ENCODE results near the gene FAM151B.
"Not testable (repeated sequence)": the region's sequence is repeated elsewhere in the genome, so short reads cannot be mapped to it uniquely, and the experiment has no call there.

Gene FAM151B

DNA sequence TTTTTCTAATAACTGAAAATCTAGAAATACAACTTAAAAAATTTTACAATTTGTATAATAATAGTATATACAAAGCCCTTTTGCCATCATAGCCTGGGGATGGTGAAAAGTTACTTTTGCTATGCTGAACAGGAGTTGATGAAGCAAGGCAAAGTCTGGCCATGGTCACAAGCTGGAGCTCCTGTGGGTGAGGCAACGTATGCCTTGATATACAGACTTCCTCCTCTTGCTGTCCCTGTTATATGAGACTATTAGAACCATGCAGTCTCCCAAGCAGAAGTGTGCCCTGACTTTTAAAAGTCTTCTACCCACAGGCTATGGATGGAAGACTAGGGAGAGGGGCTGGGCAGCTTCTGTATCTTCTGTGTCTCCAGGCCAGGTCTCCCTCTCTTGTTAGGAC lies 15.7 kb downstream of the FAM151B start:
- no peak for DNase-seq (ENCODE audit: low read depth, low spot score)

DNA sequence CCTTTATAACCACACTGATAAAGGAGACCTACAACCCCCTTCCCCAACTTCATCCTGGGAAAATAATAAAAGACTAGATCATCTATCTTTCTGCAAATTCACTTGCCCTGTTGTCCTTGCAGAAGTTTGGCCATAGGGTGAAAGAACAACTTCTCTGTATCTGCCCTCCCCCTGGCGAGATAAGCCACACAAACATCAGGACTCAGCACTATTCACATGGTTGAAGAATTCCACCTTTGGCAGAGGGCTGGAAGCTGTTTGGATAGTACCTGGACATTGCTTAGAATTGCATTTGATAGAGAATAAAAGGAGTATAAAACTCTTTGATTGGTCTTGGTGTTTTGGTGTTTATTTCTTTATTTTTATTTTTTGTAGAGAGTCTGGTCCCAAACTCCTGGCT lies 16.9 kb downstream of the FAM151B start:
- DNase-seq (ENCODE audit: low read depth, low spot score): no peak

DNA sequence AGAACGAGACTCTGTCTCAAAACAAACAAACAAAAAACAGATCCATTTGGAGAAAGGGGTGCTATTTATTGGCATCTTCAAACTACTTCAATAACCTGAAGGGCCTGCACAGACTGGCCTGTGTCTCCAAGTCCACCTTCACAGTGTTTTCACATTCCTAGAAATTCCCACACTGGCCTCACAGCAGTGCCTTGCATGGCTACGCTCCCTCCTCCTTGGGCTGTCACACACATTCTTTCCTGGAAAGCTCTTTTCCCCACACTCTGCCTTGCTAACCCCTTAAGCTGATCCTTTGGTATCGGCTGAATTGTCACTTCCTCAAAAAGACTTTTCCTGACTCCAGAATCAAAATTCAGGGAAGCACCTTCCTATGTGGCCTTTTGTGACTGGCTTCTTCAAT lies 19.8 kb downstream of the FAM151B start:
- peak; percentile 12 for DNase-seq (ENCODE audit: low read depth, low spot score)

DNA sequence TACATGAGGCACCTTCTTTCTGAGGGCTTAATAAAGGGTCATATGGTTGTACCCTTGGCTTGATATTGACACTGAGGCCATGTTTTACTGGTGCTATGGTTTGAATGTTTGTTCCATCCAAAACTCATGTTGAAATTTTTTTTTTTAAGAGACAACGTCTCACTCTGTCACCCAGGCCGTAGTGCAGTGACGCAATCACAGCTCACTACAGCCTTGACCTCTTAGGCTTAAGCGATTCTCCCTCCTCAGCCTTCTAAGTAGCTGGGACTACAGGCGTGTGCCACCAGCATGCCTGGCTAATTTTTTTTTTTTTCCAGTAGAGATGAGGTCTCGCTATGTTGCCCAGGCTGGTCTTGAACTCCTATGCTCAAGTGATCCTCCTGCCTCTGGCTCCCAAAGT lies 20.9 kb downstream of the FAM151B start:
- DNase-seq (ENCODE audit: low read depth, low spot score): no peak

DNA sequence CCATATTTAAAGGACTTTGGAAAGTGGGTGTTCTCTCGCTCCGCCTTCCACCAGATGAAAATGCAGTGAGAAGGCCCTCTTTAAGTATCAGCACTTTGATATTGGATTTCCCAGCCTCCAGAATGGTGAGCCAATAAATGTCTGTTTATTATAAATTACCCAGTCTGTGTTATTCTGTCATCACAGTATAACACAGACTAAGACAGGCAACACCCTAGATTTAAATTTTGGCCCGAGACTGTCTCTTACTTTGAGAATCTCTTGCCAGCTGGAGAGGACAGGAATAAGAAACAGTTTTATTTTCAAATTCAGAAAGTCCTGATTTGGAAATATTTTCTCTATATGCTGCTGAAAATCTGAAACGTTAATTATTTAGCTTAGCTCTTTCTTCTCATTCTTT lies 21.5 kb downstream of the FAM151B start:
- no peak for DNase-seq (ENCODE audit: low read depth, low spot score)

DNA sequence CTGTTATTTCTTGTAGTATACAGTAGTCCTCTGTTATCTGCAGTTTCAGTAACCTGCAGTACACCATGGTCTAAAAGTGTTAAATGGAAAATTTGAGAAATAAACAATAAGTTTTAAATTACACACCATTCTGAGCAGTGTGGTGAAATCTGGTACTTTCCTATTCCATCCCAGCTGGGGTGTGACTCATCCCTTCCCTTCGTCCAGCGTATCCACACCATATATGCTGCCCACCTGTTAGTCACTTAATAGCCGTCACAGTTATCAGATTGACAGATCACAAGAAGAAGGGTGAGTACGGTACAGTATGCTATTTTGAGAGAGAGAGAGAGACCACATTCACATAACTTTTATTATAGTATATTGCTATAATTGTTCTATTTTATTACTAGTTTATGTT lies 28.9 kb downstream of the FAM151B start:
- DNase-seq (ENCODE audit: low read depth, low spot score): no peak

DNA sequence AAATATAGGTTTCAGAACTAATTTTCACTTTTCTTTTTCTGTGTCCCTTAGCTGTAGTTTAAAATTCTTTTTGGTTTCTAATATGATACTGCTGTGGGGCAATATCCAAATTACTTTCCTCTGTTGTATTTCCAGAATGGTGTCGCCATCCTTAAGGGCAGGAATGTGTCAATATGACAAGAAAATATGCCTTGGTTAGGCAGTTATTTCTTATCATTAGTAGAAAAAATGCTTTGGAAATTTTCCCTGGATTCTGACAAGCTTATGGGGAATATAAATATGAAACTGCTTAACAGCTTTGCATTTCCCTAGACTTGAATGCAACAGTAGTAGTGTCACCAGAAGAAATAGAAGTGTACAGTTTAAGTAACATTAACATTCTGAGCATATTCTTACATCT lies 52.8 kb downstream of the FAM151B start:
- no peak for DNase-seq (ENCODE audit: low read depth, low spot score)

DNA sequence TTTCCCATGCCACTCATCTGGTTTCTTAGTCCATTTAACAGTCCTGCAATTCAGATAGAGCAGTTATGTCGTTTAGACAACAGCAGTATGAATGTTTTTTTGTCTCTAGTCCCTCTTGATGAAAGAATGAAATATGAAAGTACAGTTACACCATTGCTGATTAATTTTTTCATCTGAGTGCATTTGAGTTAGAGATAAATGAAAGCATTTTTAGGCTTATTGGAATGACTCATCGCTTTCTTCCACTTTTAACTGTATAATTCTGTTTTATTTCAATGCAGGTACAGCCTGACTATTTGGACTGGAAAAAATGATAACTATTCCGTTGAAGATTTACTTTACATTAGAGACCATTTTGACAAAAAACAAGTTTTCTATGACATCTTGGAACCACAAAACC lies 53.5 kb downstream of the FAM151B start:
- DNase-seq (ENCODE audit: low read depth, low spot score): no peak

DNA sequence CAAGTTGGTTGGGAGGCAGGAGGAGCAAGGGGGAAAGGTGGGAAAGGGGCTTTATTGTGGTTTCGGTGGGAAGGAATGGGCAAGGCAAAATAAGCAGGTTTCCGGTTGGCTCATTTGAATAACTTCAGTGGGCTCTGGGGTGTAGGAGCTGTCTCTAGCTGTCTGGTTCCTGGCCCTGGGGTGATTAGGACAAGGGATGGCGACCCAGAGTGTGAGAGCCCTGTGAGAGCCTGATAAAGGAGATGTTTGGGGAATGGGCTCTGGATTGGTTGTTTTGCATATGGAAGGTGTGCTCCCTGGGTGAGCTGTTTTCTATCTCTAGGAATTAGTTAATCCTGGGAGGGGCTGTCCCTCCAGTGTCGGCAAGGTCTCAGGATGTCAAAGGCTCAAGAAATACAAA lies 66.7 kb downstream of the FAM151B start:
- peak; percentile 79 for DNase-seq (ENCODE audit: low read depth, low spot score)

DNA sequence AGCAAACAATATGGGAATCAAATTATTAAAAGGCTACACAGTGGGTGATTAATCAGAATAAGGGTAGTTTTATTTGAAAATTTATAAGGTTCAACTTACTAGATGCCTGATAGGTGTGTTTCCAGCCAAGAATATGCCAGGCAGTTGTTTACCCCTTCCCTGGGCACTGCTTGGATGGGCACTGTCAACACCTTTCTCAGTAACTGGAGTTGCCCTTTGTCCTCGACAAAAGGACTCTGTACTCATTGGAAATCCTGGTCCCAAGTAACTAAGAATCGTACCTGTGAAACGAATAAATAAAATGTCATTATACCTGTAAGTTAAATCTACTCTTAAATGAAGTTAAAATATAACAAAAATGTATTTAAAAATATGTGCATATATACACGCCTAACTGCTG lies 67.2 kb downstream of the FAM151B start:
- no peak for DNase-seq (ENCODE audit: low read depth, low spot score)

DNA sequence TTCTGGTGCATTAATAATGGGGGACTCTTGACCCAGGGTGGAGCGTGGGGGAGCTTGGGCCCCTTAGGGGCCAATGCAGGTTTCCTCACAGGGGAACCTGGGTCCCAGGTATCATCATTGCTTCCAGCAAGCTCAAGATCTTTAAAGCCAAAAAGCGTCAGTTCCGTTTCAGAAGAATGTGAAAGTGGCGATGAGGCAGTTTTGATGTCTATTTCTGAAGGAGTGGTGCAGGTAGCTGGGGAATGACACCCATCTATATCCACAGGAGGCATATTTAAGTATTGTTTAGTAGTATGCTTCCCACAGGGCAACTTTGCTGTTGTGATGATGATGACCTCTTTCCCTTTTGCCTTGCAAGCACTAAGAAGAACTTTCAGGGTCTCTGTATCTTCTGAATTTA lies 71.3 kb downstream of the FAM151B start:
- no peak for DNase-seq (ENCODE audit: low read depth, low spot score)

DNA sequence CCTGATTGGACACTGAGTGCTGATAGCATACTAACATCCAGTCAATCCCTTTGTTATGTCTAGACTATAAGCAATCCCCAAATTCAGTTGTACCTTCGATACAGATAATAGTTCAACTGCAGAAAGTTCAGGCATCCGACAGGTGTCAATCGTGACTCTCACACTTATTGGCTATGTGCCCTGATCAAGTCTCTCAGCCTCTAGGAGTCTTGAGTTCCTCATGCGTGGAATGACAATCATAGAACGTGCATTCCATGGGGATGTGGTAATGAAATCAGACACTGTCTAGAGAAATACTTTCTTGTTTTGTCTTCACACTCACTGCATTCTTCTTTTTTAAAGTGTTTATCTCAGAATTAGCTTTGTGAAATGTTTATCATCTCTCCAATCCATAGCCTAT lies 77.4 kb downstream of the FAM151B start:
- no peak for DNase-seq (ENCODE audit: low read depth, low spot score)

DNA sequence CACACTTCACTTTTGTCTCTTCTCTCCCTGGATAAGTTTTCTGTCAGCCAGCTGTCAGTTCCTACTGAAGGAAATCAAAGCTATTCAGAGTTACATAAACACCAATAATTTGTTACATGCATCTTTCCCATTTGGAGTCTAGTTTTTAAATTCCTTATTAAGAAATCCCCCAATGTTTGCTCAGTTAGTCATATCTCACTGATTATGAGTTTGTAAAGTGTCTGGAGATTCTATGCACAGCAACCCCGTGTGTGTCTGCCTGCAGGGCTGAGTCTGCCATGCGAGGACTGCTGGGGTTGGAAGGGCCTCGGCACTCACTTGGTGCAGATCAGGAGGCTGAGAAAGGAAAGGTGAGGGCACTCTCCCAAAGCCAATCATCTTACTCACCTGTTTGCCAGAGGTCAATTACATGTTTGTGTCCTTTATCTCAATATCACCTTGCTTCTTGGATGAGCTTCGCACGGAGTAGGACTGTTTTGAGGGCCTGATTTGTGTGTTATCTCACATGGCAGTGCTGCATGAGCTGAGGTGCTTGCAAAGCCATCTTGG lies 78.9 kb downstream of the FAM151B start:
- no peak for DNase-seq (ENCODE audit: low read depth, low spot score)

DNA sequence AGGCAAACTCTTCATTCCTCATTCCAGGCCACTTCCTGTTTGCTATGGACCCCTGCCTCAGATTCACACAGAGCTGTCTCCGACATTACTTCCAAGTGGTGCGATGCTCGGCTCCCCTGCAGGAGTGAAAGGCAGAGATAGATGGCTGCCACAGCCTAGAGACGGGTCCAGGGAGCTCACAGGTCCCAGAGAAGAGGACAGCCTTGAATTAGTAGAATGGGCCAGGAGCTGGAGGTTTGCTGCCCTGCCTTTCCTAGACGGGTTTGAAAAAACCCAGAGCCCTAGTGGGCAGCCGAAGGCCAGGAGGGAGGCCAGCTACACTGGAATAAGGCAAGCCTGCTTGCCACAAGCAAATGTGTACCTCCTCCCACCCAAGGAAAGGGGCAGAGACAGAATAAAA lies 80.4 kb downstream of the FAM151B start:
- DNase-seq (ENCODE audit: low read depth, low spot score): no peak

DNA sequence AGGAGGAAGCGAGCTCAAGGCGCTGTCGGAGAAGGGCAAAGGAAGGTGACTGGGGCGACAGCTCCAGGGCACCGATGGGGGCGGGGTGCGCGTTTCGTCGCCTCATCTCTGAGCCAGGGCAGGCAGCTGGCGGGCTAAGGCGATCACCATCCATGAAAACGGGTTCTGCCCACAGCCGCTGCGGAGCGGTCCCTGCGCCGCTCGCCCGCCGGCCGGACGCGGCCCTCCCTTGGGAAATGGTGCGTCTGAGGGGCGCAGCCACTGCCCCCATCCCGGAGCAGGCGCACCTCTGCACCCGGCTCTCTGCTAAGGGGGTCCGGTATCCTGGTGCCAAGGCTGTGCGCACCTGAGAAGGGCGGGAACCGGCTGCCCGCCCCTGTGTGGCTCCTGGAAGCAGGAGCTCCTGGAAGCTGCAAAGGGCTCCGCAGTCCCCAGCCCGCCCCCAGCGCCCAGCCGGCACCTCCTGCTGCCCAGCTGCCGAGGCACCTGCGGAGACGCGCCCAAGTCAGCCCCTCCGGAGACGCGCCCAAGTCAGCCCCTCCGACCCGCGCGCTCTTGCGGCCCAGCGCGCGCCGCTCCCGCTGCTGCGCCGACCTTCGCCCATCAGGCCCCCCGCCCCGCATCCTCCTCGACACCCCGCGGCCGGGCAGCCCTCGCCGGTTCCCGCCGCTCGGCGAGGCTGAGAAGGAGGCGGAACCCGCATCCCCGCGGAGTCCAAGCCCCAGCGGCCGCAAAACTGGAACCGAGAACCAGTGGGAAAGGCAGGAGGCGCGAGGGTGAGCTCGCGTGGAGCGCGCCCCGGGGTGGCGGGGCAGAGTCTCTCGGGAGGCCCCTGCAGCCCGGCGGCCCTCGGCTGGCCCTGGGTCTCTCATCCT lies 81.4 kb downstream of the FAM151B start:
- peak; percentile 25 for DNase-seq (ENCODE audit: low read depth, low spot score)

DNA sequence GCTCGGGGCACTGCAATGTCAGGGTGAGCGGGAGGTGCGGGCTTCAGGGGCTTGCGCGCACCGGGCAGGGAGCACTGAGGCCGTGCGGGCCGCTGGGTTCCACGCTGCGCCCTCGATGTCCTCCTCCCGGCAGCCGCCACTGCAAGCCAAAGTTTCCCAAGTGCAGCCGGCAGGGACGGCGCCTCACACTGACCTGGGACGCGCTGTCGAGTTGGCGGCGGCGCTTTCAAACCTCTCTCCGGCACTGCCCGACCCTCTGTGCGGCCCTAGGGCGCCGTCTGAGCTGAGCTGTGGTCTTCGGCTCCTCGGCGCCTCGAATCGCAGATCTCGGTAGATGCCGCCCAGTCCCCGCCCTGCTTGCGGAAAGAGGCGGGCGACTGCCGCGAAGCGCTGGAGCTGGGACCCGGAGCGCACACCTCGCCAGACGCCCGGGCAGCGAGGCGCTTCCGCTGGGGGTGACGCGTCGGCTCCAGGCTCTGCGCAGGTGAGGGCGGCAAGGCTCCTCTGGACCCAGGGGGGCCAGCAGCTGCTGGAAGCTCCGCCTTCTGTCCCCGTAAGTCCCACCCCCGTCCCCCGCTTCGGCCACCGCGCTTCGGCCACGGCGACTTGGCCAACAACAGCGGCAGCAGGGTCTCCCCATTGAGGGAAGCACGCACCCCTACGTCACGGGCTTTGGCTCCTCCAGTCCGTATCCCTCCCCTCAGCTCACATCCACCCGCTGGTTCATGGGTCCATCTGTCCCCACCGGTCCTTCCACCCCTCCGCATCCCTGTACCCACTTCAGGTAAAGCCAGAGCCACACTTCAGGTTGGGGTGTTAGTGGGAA lies 82.3 kb downstream of the FAM151B start, which contains the start of gene ANKRD34B:
ANKRD34B (minus strand) TSS at position 320 of the 826 bp plus-strand sequence. CDS start 10,261 bp downstream, outside the sequence.
- peak; percentile 68 for DNase-seq (ENCODE audit: low read depth, low spot score)

DNA sequence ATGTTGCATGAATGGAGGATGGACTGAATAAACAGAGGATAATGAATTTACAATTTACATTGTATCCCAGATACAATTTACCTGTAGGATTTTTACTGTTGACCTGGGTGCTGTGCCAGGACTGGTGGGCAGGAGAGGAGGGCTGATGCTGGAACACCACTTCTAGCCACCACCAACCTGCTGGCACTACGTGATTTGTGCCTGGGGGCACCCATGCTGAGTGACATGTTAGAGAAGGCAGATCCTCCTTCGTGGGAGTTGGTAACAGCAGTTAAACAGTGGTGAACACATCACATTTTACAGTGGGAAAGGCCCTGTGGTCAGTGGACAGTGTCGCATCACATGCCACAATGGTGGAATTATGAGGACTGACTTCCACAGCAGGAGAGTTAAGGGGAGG lies 85.2 kb downstream of the FAM151B start:
- DNase-seq (ENCODE audit: low read depth, low spot score): no peak

DNA sequence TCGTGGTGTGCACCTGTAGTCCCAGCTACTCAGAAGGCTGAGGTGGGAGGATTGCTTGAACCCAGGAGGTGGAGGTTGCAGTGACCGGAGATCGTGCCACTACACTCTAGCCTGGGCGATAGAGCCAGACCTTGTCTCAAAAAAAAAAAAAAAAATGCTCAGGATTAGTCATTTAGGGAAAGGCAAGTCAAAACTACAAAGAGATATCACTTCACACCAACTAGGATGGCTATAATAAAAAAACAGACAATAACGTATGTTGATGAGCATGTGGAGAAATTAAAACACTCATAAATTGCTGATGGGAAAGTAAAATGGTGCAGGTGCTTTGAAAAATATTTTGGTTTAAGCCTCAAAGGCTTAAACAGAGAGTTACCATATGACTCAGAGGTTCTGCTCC lies 88.5 kb downstream of the FAM151B start:
- DNase-seq (ENCODE audit: low read depth, low spot score): no peak

DNA sequence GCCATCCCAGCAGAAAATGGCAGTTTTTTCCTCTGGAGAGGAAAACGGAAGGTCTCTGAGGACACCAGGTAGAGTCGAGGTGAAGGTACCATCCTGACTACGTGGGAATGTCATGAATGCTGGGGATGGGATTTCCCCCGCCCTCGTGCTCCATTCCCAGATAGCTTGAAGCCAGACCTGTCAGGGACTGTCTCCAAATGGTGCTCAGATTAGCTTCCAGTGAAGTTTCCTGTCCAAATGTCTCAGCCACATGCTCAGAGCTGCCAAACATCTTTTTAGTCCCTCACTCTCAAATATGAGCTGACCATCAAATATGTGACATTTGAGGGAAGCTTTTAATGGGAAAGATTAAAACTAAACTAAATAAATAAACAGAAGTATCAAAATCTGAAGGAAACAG lies 89.8 kb downstream of the FAM151B start:
- DNase-seq (ENCODE audit: low read depth, low spot score): no peak

DNA sequence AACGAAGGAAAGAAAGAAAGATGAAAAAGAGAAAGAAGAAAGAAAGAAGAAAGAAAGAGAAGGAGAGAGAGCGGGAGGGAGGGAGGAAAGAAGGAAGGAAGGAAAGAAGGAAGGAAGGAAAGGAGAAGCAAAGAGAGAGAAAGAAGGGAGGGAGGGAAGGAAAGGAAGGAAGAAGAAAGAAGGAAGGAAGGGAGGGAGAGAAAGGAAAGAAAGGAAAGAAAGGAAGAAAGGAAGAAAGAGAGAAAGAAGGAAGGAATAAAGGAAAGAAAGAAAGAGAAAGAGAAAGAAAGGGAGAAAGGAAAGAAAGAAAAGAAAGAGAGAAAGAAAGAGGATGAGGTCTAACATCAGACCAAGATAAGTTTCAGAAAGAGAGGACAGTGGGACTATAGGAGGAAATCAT lies 91.2 kb downstream of the FAM151B start:
- no peak for DNase-seq (ENCODE audit: low read depth, low spot score)

DNA sequence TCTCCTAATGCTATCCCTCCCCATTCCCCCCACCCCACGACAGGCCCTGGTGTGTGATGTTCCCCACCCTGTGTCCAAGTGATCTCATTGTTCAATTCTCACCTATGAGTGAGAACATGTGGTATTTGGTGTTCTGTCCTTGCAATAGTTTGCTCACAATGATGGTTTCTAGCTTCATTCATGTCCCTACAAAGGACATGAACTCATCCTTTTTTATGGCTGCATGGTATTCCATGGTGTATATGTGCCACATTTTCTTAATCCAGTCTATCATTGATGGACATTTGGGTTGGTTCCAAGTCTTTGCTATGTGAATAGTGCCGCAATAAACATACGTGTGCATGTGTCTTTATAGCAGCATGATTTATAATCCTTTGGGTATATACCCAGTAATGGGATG lies 92.4 kb downstream of the FAM151B start:
- DNase-seq (ENCODE audit: low read depth, low spot score): not testable (repeated sequence)

DNA sequence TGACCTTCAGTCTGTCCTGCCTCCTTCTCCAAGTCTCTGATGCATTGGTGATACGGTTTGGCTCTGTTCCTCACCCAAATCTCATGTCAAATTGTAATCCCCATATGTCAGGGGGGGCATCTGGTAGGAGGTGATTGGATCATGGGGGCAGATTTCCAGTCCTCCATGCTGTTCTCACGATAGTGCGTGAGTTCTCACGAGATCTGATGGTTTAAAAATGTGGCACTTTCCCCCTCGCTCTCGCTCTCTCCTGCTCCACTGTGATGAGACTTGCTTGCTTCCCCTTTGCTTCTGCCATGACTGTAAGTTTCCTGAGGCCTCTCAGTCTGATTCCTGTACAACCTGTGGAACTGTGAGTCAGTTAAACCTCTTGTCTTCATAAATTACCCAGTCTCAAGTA lies 96.9 kb downstream of the FAM151B start:
- no peak for DNase-seq (ENCODE audit: low read depth, low spot score)

All from ELF-1 (cell line).